ENCODE measurements around the gene DYNC1H1.
"Not testable (repeated sequence)": the region's sequence is repeated elsewhere in the genome, so short reads cannot be mapped to it uniquely, and the experiment has no call there.

Gene DYNC1H1

GRCh38 chr14:102074415-102074964 lies 110.1 kb downstream of the DYNC1H1 start:
- DNase-seq, result no peak

GRCh38 chr14:102075155-102075554 lies 110.8 kb downstream of the DYNC1H1 start:
- no peak for DNase-seq

DNA sequence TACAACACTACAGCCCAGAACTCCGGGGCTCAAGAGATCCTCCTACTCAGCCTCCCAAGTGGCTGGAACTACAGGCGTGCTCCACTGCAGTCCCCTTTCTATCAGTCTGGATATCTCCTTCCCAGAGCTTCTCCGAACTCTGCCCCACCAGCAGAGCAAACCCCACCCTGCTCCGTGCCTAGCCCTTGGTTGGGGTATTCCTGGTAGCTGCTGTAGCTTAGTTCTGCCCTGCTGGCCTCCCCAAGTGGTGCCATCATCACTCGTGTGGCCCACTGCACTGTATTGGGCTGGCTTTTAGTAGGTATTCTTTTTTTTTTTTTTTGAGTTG lies 113.0 kb downstream of the DYNC1H1 start:
- no peak for DNase-seq

DNA sequence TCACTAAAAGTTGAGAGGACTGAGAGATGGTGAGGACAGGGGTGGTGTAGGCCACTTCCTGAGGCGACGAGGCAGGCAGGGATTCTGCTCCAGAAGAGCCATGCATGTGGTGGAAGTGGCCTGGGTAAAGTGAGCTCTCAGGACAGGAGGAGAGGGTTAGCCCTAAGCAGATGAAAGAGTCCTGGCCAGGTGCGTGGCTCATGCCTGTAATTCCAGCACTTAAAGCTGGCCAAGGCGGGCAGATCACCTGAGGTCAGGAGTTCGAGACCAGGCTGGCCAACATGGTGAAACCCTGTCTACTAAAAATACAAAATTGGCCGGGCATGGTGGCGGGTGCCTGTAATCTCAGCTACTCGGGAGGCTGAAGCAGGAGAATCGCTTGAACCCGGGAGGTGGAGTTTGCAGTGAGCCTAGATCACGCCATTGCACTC lies 114.0 kb downstream of the DYNC1H1 start:
- DNase-seq, result not testable (repeated sequence)

GRCh38 chr14:102078831-102079699 lies 114.7 kb downstream of the DYNC1H1 start:
- DNase-seq, result no peak

- DNase-seq, result no peak
Observed at GRCh38 chr14:102079700-102079979, 115.3 kb downstream of the DYNC1H1 start.

DNA sequence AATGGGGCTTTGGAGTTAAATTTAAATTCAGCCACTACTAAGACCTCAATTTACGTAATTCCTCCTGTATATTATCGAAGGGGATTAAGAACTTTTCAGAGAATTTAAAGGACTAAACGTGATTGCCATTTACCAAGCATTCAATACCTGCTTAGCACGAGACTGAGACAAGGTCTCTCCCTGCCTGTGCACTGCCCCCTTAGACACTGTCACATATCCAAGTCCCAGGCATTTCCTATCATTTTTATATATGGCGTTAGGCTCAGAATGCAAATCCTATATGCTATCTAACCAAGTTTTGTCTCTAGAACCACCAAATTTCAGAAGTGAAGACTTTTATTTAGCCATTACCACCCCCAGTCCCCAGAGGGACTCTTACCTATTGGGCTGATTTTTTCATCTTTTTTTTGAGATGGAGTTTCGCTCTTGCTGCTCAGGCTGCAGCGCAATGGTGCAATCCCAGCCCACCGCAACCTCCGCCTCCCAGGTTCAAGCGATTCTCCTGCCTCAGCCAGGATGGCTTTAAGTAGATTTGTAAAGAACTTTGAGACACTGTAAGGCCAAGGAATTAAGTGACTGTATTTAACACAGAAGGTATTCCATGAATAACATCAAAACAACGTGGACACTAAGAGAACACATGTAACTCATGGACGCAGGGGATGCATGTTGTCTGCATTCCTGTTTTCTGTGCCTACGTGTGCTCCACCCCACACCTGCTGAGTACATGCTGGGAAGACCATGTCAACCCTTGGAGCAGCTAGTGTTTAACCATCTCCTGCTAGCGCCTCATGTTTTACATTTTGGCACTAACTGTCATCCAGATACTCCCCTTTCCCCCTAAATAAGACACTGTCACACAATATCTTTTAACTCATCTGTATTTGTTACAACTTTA lies 116.1 kb downstream of the DYNC1H1 start:
- DNase-seq, result no peak

DNA sequence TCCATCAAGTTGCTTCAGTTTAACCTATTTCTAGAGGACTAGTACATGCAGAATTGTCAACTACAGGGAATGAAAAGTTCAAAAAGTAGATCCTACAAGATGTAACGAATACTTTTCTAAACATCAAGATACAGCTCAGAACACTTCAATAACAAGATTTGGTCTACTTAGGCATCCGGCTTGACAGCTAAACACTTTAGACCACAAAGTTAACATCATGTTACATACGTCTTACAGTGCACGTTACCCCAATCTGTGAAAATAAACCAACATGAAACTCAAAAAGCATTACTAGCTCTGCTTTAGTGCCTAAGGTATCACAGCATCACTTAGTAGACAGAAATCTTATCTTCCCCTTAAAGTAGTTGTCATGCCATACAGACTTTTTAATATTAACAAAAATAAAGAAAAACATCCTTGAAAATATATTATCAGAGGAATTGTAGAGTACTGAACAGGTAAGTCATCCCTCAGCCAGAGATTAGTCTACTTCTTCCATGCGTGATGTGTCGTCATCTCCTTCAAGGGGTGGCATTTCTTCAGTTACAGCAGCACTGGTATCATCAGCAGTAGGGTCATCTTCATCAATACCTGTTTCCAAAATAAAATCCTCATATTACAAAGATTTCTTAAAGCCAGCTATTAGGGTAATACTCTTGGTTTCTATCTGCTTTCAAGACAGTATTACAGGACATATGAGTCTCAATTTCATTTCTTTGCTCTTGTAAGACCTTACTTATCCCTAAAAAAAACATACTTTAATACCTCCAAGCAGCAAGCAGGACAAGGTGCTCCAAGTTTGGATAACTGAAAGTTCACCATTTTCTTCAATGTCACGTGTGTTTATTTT lies 117.1 kb downstream of the DYNC1H1 start:
- no peak for DNase-seq

- DNase-seq, result not testable (repeated sequence)
Observed at GRCh38 chr14:102084522-102084921, 120.1 kb downstream of the DYNC1H1 start.

DNA sequence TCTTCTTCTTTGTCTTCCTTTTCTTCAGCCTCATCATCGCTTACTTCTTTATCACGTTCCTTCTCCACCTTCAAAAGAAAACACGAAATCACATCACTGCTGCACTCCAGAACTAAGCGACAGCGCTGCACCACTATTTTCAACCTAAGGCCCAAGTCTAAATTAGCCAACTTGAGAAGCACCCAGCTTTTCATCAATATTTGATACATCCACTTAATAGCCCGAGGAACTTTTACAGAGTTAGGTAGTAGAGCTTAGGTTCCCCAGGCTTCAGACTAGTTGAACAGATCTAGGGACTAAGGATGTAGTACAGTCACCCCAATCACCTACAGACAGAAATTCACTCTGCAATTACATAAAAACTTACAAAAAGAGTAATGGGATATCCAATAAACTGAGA lies 120.6 kb downstream of the DYNC1H1 start:
- no peak for DNase-seq

GRCh38 chr14:102085488-102085887 lies 121.1 kb downstream of the DYNC1H1 start:
- no peak for DNase-seq

GRCh38 chr14:102085948-102086708 lies 121.8 kb downstream of the DYNC1H1 start:
- DNase-seq, result peak; percentile 73

- DNase-seq, result no peak
Observed at GRCh38 chr14:102086709-102086971, 122.3 kb downstream of the DYNC1H1 start.

- DNase-seq, result peak; percentile 96
Observed at GRCh38 chr14:102086972-102087761, 122.8 kb downstream of the DYNC1H1 start, which contains the start of gene HSP90AA1. Gene HSP90AA1 (minus strand): TSS chr14:102087044. CDS start chr14:102086378, 666 bp downstream.

DNA sequence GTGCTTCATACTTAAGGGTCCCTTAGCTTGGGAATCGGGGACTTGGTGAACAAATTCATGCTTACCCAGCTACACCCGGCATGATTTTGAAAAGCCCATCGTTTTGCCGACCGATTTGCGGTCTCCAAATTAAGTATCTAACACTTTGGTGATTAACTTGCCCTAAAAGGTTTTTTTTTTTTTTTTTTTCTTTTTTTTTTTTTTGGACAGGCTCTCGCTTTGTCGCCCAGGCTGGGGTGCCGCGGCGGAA lies 123.3 kb downstream of the DYNC1H1 start:
- DNase-seq, result no peak

DNA sequence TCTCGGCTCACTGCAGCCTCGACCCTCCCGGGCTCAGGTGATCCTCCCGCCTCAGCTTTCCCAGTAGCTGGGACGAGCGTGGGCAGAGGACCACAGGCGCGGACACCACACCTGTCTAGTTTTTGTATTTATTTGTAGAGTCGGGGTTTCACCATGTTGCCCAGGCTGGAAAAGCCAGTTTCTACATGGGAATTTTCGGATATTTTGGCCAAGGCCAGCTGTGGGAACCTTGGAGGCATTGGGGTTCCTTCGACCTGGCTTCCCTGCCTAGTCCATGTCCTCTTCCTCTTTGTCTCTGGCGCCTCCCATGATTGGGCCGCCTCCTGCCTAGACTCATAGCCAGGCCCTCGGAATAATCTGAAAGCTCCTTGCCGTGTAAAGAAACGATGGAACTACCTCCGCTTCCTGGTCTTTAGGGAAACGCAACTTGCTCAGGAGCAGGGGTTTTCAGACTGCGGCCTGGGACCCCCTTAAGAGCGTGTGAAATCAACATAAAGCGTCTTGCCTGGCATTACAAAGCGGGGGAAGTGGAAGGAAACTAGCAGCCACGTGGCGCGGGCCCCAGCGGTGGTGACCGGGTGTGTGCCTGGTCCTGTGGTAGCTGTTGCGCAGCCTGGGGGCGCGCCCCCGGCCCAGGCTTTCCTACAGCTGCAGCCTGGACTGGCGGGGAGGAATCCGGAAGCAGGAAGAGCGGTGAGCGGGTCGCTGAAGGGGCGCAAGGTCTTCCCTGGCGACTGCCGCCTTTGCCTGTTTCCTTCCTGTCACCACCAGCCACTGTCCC lies 123.8 kb downstream of the DYNC1H1 start:
- DNase-seq, result peak; percentile 20

DNA sequence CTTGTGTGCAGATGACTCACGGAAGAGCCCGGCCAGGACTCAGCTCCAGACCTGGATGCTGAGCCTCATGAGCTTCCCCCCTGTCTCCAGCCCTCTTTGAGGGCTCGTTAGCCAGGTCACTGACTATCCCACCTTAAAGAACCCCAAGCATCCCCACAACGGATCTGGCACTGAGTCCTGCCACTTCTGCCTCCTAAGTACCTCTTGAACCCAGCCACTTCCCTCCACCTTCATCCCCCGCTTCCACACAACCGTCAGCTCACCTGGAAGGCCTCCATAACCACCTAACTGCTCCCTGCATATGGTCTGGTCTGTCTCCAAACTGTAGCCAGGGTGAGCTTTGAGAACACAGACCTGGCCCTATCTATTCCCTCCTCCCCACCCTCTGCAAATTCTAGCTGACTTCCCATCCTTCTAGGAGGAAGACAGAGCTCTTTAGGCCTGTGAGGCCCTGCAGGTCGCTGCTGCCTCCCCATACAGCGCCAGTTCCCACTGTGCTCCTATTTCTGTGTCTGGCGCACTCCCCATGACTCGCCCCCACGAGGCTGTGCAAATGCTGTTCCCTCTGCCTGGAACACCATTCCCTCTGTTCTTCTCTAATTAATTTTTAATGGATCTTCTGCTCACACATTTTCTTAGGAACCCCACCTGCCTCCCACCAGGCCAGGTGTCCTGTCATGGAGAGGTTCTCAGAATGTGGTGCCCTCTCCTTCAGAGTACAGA lies 125.4 kb downstream of the DYNC1H1 start:
- DNase-seq, result no peak

GRCh38 chr14:102090713-102091112 lies 126.3 kb downstream of the DYNC1H1 start:
- DNase-seq, result no peak

DNA sequence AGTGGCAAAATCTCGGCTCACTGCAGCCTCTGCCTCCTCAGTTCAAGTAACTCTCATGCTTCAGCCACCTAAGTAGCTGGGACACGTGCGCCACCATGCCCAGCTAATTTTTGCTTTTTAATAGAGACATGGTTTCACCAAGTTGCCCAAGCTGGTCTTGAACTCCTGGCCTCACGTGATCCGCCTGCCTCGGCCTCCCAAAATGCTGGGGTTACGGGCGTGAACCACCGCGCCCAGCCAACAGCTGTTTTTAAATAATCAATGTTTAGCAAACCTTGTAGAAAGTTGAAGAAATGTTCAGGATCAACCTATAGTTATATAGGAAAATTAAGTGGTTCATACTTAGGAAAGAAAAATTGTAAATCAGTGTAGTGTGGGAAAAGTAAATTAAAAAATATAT lies 128.4 kb downstream of the DYNC1H1 start:
- no peak for DNase-seq

DNA sequence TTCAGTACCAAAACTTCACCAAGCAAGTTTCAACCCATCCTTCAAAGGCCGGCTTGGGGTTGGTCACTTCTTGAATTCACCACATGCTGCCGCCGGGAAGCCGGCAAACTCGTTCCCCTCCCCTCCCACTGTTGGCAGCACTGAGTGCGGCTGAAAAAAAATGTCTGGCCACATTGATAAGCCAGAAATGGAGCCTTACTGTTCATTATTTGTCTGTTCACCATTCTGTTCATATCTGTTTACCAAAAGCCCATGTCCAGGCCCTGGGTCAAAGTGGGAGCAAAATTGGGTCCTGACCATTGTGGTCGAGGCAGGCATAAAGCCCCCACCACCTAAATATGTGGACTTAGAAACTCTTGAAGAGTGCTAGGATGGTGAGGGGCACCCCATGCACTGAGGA lies 129.7 kb downstream of the DYNC1H1 start:
- DNase-seq, result no peak
